HG02571 (cell line): ENCODE measurements around the gene SLC39A9.
"Not testable (repeated sequence)": the region's sequence is repeated elsewhere in the genome, so short reads cannot be mapped to it uniquely, and the experiment has no call there.

Source experiments
- ATAC-seq: cut with Tn5 transposase; IDR thresholded peaks from one replicate; pipeline ENCODE4 v1.9.1; 2021; ENCODE audit warnings: mild to moderate bottlenecking, moderate library complexity; ENCODE audit not compliant: unreplicated experiment

Gene SLC39A9

DNA sequence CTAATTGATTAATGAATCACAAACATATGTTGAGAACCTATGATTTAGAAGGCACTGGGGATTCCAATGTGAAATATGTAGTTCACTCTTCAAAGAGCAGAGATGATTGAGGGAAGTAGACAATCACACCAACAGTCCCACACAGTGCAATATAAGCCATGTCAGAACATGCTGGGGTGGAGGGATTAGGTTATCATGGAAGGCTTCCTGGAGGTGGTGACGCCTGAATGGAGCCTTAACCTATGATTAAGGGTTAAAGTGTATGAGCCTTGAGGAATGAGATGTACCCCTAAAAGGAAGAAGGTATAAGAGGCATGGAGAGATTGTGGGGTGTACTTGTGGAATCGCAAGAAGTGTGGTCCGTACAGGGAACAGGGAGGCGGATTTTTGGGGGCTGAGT lies 31.7 kb upstream of the SLC39A9 start:
- ATAC-seq = no peak

- no peak for ATAC-seq
These were observed 30.1 kb upstream of the SLC39A9 start for GRCh38 chr14:69368381-69368780.

- no peak for ATAC-seq
These were observed 28.4 kb upstream of the SLC39A9 start for GRCh38 chr14:69370061-69370460.

DNA sequence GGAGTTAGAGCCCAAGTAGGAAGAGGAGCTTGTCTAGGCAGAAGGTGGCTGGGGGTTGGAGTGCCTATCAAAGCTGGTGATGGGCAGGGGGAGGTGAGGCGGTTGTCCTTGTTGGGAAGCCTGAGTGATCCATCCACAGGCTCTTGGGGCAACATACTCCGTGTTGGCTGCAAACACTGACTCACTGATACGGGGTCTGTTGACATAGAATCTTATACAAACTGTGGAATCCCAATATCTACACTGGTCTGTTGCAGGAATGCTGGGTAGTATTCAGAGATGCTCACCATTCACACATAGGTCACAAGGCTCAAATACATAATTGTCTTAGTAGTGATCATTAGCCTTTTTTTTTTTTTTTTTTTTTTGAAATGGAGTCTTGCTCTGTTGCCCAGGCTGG lies 26.3 kb upstream of the SLC39A9 start:
- no peak for ATAC-seq

- no peak for ATAC-seq
These were observed 25.4 kb upstream of the SLC39A9 start for GRCh38 chr14:69373104-69373503.

- ATAC-seq = no peak
These were observed 24.3 kb upstream of the SLC39A9 start for GRCh38 chr14:69374235-69374634.

- no peak for ATAC-seq
These were observed 23.3 kb upstream of the SLC39A9 start for GRCh38 chr14:69375182-69375581.

DNA sequence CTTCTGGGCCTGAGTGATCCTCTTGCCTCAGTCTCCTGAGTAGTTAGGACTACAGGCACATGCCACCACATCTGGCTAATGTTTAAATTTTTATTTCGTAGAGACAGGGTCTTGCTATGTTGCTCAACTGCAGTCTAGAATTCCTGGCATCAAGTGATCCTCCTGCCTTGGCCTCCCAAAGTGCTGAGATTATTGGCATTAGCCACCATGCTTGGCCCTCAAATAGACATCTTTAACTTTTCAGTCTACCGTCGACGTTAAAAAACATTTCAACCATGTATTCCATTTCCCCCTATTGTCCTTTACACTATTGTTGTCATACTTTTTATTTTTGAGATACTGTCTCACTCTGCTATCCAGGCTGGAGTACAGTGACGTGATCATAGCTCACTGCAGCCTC lies 22.8 kb upstream of the SLC39A9 start:
- ATAC-seq = no peak

DNA sequence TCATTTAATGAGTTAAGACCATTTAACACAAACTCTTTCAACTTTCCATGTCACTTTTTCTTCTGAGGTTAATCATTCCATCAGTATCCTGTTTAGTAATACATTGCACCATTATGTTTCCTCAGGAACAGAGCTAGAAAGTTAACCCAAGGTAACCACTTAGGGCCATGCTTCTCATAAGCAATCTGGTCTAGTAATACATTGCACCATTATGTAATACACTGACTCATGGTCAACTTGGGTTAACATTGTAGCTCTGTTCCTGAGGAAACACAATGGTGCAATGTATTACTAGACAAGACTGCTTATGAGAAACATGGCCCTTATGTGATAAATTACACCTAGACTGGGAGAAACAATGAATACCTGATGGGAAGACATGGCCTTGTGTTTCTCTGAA lies 22.1 kb upstream of the SLC39A9 start:
- ATAC-seq = no peak

DNA sequence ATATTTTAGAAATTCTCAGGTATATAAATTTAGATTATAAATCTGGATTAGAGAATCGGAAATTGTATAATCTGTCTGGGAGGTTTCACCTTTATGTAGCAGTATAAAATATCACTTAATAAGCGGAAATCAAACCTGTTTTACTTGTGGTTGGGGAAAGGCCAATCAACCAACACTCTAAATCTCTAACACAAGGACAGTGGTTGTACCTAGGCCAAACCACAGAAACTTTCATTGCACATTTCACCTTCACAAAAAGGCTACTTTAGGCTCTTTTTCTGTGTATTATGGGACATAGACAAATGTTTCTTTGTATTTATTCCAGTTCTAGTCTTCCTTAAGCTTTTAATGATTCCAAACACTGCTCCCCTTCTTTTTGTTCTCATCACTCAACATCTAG lies 20.2 kb upstream of the SLC39A9 start:
- no peak for ATAC-seq

- ATAC-seq = no peak
These were observed 11.2 kb upstream of the SLC39A9 start for GRCh38 chr14:69387311-69387710.

GRCh38 chr14:69391400-69391799 lies 7.1 kb upstream of the SLC39A9 start:
- not testable (repeated sequence) for ATAC-seq

DNA sequence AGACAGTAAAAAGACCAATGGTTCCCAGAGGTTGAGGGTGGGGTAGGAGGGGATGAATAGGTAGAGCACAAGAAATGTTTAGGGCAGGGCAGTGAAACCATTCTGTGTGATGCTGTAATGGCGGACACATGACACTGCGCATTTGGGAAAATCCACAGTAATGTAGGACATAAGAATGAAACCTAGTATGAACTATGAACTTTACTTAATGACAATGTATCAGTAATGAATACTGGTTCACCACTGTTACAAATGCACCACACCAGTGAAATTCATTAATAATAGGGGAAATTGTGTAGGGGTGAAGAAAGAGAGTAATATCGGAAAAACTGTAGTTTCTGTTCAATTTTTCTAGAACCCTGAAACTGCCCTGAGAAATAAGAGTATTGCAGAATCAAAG lies 6.0 kb upstream of the SLC39A9 start:
- ATAC-seq = no peak

GRCh38 chr14:69395929-69396328 lies 2.6 kb upstream of the SLC39A9 start:
- no peak for ATAC-seq

DNA sequence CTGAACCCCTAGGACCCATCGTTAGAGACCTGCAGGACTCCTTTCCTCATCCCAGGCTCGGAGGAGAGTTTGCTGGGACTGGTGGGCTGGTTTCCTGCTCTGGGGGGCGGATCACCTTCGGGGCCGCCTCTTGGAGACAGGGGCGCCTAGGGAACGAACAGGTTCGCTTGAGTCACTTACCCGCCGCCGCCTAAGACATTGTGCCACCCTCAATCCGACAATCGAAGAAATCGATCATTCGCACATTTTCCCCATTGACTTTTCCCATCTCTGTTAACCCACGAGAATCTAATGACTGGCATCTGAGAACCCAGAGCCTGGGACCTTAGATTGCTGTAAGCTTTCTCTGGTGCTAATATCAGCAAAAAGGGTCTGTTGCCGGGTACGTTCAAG lies 322 bp downstream of the SLC39A9 start:
- peak; percentile 14 for ATAC-seq

- ATAC-seq = no peak
These were observed 1.3 kb downstream of the SLC39A9 start for GRCh38 chr14:69399750-69400149.

GRCh38 chr14:69400154-69400553 lies 1.7 kb downstream of the SLC39A9 start:
- ATAC-seq = no peak

- no peak for ATAC-seq
These were observed 3.3 kb downstream of the SLC39A9 start for GRCh38 chr14:69401841-69402240.

DNA sequence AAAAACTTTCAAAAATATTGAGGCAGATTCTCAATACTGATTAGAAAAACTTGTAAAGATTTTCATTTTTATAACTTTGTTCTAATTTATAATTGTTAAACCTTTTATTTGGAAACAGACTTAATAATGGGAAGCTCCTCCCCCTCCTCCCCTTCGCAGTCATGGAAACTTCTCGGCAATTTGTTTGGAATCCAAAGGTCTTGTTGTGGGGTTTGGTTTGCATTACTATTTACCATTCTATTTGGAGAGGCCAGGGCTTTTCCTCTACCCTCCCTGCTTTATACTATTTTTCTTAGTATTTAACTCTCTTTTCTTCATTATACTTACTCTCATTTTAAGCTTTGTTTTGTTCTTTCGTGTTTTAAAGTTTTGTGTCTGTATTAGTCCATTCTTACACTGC lies 6.0 kb downstream of the SLC39A9 start:
- ATAC-seq = no peak

DNA sequence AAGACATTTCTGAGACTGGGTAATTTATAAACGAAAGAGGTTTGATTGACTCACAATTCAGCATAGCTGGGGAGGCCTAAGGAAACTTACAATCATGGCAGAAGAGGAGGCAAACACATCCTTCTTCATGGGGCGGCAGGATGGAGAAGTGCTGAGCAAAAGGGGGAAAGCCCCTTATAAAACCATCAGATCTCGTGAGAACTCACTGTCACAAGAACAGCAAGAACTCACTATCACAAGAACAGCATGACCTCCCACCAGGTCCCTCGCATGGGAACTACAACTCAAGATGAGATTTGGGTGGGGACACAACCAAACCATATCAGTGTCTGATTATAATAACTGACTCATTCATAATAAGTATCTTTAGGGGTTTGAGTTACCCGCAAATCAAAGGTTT lies 6.4 kb downstream of the SLC39A9 start:
- ATAC-seq = no peak

GRCh38 chr14:69405762-69406161 lies 7.3 kb downstream of the SLC39A9 start:
- no peak for ATAC-seq

DNA sequence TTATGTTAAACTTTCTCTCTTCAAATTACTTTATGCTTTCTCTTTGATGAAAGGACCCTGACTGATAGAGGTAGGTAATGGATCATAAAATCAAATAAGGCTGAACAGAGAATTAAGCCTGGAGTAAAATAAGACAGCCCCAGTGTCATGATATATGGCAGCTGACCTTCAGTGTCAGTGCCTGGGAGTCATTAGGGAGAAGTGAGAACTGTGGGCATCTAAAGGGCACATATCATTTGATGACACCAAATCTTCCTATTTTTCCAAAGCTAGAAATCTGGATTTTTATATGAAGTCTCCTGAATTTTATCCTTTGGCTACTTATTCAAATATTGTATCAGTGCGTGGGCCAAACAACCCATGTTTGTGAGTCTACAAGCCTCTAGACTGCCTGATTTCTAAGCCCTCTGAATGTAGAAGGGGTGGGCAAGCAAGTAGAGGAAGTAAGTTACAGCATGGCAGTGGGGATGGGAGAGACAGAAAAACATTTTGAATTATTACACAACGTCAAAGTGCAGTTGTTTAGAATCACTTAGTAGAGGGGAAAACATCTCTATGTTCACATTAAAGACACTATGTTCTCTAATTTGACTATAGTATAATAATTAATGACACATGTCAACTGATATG lies 10.0 kb downstream of the SLC39A9 start:
- ATAC-seq = no peak

DNA sequence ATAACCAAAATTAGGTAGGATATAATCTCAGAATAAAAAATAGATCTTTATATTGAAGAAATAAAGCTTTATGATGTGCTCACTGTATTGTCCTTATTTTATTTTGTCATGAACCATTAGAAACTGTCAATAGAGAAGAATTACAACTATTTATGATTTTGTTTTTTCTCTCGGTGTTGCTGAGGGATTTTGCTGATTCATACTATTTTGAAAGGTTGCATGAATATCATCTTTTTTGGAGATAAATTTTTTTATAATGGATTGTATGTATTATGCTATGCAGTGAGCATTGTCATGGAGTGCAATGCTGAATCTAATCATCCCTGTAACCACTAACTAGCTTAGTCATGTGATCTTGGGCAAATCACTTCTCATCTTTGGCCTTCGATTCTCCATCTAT lies 15.0 kb downstream of the SLC39A9 start:
- no peak for ATAC-seq
